Measurements from ENCODE around the gene CD300LB.
"Not testable (repeated sequence)": the region's sequence is repeated elsewhere in the genome, so short reads cannot be mapped to it uniquely, and the experiment has no call there.

CD300LB gene

GRCh38 chr17:74531231-74531761 is at the start of gene CD300LB:
CD300LB (minus strand) TSS chr17:74531475; CDS start chr17:74531350, 125 bp downstream.
- DNase-seq (ENCODE audit: low read depth): no peak

- no peak for DNase-seq (ENCODE audit: low read depth)
Measured at GRCh38 chr17:74579900-74580299, 48.6 kb upstream of the CD300LB start.

DNA sequence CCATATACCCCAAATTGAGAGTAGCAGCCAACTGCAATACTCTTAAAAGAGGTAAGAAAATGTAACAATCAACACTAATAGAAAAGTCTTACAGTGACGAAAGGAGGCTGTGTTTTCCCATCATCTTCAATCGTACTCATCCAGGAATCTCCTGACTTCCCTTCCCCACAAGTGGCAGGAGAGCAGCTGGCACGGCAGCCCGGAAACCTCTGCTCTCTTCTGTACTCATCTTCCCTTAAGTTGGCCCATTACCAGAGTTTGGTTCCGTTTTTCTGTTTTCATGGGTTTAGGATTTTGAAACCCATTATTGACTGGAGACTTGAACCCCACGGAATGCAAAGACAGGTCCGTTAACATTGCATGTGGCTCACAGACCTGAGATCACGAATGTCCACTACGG is 47.7 kb upstream of the CD300LB start:
- no peak for DNase-seq (ENCODE audit: low read depth)

DNA sequence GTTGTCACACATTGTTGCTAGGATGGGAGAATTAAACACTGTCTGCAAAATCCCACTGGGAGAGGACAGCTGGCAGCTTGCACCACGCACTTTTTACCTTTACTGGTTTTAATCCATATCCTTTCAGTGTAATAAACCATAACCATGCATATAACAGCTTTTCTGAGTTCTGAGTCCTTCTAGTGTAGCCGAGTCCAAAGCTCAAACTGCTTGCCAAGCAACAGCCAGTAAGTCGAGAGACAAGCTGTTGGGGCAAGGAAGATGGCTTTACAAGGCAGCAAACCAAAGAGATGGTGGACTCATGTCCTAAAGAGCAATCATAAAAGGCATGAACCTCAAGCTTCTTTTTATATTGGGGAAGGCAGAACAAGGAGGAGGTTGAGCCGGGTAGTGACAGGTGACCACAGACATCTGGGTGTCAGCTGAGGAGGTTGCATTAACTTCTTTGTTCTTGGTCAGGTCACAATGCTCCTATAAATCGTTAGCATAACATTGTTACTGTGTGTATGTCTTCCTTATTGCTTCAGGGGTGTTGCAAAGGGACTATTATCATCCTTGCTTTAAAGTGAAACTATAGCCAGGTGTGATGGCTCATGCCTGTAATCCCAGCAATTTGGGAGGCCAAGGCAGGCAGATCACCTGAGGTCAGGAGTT is 43.3 kb upstream of the CD300LB start:
- DNase-seq (ENCODE audit: low read depth): no peak

DNA sequence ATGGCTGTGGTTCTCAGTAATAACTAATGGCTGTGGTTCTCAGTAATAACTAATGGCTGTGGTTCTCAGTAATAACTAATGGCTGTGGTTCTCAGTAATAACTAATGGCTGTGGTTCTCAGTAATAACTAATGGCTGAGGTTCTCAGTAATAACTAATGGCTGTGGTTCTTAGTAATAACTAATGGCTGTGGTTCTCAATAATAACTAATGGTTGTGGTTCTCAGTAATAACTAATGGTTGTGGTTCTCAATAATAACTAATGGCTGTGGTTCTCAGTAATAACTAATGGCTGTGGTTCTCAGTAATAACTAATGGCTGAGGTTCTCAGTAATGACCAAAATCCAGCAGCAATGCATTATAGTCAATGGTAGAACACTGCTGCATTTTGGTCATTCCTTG is 42.4 kb upstream of the CD300LB start:
- peak; percentile 66 for DNase-seq (ENCODE audit: low read depth)

DNA sequence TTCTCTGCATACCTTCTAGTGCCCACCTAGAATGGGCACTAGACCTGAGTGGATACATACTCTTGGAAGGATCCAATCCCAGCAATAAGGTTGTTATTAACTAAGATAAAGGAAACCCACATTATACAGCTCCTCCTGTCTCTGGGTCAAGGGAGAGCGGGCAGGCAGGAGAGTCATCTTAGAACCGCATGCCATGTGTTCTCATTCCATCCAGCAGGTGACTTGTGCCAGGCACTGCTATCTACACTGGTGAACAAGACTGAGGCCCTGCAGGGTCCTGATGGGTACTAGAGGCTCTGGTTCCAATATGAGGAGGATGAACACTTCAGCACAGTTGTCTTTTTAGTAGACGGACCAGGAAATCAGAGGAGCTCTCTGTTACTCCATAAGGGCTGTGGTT is 41.9 kb upstream of the CD300LB start:
- peak; percentile 26 for DNase-seq (ENCODE audit: low read depth)

- DNase-seq (ENCODE audit: low read depth): peak; percentile 15
Measured at GRCh38 chr17:74571621-74572270, 40.5 kb upstream of the CD300LB start.

DNA sequence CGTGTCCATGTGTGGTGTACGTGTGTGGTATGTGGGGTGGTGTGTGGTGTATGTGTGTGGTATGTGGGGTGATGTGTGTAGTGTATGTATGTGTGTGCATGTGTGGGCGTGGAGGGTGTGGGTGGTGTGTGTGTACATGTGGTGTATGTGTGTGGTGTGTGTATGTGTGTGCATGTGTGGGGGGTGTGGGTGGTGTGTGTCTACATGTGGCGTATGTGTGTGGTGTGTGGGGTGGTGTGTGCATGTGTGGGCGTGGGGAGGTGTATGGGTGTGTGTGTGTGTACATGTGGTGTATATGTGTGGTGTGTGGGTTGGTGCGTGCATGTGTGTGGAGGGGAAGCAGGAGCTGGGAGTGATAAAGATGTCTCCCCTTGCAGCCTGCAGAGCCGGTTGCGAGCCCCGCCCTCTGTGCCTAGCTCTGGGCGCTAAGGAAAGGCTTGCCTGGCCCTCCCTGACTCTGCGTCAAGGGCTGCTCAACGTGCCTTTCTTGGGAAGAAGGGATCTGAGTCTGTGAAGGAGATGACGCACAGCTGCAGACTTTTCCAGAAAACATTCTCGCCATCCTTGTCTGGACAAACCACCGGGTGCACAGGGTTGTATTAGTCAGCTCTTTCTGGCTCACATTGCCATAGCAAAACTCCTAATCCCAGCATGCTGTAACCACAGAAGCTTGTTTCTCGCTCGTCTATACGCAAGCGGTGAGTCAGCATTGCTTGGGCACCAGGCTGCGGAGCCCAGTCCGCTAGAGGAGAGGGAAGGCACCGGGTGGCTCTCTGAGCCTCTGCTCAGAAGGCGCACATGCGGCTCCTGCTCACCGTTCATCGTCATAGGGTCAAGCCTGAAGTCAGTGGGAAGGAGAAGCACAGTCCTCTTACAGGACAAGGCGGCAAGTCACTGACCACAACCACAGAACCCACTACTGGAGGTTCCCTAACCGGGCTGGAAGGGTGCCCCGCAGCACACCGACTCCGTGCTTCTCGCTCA is 38.0 kb upstream of the CD300LB start:
- DNase-seq (ENCODE audit: low read depth): peak; percentile 100

DNA sequence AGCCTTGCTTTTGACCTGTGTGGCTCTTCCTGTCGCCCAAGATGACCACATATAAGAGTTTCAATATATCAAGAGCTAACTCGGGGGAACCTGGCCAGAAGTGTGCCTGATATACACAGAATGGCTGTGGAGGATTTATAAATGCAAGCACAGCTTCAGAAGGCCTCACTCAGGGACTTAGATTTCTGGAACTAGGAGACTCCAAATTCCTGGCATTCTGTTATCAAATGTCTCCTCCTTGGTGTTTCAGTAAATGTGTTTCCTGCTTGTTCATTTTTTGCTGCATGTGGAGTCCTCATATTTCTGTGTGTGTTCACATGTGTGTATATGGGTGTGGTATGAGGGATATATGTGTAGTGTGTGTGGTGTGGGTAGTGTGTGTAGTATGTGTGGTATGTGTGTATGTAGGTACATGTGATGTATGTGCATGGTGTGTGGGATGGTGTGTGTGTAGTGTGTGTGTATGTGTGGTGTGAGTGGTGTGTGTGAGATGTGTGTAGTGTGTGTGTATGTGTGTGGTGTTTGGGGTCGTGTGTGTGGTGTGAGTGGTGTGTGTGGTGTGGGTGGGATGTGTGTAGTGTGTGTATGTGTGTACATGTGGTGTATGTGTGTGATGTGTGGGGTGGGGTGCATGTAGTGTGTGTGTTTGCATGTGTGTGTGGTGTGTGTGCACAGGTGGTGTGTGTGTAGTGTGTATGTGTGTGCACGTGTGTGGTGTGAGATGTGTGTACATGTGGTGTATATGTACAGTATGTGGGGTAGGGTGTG is 37.0 kb upstream of the CD300LB start:
- DNase-seq (ENCODE audit: low read depth): peak; percentile 30

DNA sequence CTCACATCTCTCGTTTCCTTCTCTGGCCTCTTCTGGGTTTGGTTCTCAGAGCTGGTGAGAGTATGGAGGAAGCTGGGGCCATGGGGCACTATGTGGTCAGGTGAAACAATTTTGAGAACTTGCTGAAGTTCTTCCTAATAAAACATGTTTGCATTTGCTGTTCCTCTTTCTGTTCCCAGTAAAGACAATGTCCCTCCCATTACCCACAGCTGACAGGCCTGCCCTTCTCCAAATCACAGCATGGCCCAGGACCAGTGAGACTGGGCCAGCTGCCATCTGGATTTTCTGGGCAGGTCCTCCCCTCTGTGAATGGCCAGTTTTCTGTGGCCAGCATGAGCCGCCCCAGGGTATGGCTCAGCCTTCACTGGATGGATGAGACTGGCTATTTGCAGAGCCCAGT is 36.1 kb upstream of the CD300LB start, which contains the start of gene CD300H:
Gene CD300H, minus strand, starts transcription at position 113 of the 400 bp plus-strand sequence.
- DNase-seq (ENCODE audit: low read depth): no peak

DNA sequence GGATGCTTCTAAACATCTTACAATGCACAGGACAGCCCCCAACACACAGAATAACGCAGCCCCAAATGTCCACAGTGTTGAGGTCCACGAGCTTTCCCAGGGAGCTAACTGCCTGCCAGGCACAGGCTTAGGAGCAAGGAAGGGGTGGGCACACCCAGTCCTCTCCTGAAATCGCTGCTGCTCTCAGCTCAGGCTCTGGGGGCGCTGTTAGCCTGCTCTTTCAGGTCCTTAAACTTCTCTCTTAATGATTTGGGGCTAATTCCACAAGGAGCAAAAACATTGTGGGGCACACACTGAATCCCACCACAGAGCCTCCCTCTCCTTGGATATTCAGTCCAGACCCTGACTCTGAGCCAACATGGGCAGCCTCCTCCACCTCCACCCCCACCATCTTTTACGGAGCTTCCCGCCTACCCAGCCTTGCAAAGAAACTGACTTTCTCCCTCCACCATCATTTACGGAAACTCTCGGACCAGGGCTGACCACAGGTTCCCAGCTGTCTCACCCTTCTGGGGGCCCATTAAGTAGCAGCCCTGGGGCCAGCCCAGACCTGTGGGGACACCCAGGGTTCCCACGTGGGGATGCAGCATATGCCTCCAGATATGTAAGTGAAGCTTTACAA is 35.0 kb upstream of the CD300LB start:
- DNase-seq (ENCODE audit: low read depth): peak; percentile 33

DNA sequence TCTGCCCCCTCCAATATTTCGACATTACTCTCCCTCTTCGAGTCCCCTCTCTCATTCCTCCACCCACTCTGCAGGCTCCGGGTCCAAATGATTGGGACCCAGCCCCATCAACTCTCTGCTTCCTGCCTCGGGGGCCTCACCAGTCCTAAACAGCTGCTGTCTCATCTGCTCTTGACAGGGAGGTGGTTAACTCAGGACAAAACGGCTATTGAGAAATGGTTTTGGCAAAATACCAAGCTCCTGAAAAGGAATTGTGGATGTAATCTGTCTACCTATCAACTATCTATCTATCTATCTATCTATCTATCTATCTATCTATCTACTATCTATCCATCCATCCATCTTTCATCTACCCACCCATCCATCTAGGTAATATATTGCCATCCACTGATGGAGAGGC is 33.9 kb upstream of the CD300LB start:
- peak; percentile 18 for DNase-seq (ENCODE audit: low read depth)

- DNase-seq (ENCODE audit: low read depth): no peak
Measured at GRCh38 chr17:74563358-74563757, 32.1 kb upstream of the CD300LB start.

DNA sequence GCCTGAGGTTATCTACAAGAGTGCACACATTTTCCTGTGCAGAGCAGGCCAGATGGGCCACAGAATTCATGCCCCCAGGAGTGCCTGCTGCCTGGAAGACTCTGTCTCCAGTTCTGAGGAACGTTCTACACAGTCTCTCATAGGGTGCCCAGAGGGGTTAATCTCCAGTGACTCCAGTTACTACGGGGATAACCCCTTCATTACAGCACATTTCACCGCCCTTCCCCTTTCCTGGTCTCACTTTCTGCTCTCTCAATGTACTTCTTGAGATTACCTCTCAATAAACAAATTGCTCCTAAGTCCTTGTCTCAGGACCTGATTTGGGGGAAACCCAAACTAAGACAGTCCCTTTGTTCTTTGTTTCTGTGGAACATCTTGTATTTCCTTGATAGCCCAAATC is 30.3 kb upstream of the CD300LB start:
- DNase-seq (ENCODE audit: low read depth): no peak

- DNase-seq (ENCODE audit: low read depth): no peak
Measured at GRCh38 chr17:74558882-74559519, 27.7 kb upstream of the CD300LB start.

DNA sequence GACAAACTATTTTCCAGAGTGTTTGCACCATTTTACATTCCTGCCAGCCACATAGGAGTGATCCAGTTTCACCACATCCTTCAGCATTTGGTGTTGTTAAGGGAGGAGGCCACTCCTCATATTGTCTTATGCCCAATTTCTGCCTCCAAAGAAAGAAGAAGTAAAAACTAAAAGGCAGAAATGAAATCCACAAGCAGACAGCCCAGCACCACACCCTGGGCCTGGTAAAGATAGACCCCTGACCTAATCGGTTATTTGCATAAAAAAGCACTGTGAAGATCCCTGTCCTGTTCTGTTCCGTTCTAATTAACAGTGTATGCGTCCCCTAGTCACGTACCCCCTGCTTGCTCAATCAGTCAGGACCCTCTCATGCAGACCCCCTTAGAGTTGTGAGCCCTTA is 27.1 kb upstream of the CD300LB start:
- DNase-seq (ENCODE audit: low read depth): not testable (repeated sequence)

- DNase-seq (ENCODE audit: low read depth): no peak
Measured at GRCh38 chr17:74555427-74555940, 24.2 kb upstream of the CD300LB start.

DNA sequence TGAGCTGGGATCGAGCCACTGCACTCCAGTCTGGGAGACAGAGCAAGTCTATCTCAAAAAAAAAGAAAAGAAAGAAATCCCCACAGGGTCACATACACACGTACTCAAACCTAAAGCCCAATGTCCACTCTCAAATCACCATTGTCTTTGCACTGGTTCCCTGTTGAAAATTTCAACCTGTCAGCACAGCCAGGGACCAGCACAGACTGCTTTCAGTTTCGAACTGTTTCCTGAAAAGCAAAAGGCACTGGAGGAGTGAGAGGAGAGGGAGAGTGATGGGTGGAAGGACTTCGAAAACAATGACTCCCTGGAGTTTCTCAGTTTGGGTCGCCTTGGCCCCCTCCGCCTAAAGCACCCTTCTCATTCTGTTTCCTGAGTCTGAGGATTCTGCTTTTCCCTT is 23.6 kb upstream of the CD300LB start:
- no peak for DNase-seq (ENCODE audit: low read depth)

DNA sequence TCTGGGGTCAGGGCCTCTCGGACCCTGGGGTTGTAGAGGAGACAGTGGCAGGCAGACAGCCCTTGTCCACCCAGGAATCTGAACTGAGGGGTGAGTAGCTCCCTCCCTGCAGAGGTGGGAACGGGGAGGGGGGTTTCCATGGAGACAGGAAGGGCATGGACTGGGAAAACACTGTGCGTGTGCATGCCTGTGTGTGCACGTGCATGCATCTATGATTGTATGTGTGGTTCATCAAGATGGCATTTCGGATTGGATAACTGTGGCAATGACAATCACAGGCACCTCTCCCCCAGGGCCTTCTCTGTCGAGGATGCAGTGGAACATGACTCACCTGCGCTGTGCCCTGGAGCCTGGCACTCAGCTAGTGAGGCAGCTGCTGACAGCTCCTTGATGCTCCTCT is 20.8 kb upstream of the CD300LB start:
- DNase-seq (ENCODE audit: low read depth): no peak

DNA sequence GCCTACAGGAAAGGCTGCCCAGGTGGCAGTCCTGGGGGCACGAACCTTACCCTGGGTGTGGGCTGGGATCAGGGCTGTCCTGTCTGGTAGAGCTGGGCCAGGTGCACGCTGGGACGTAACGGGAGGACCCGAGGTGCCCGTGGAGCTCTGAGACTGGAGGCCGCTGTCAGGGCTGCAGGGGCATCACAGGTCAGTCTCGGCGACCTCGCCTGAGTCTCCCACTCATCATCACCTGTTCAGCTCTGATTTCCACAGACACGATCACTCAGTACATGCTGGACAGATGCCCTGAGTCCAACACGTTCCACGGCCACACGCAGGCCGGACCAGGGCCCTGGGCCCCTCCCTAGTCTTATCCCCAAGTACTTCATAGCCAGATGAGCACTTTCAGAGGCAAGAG is 19.3 kb upstream of the CD300LB start:
- no peak for DNase-seq (ENCODE audit: low read depth)
